HG03139 (cell line): ENCODE results near the gene ZFHX3.

Experiments
- ATAC-seq: cut with Tn5 transposase; IDR thresholded peaks from one replicate; pipeline ENCODE4 v1.9.1; 2021; ENCODE audit not compliant: unreplicated experiment

ZFHX3 gene

DNA sequence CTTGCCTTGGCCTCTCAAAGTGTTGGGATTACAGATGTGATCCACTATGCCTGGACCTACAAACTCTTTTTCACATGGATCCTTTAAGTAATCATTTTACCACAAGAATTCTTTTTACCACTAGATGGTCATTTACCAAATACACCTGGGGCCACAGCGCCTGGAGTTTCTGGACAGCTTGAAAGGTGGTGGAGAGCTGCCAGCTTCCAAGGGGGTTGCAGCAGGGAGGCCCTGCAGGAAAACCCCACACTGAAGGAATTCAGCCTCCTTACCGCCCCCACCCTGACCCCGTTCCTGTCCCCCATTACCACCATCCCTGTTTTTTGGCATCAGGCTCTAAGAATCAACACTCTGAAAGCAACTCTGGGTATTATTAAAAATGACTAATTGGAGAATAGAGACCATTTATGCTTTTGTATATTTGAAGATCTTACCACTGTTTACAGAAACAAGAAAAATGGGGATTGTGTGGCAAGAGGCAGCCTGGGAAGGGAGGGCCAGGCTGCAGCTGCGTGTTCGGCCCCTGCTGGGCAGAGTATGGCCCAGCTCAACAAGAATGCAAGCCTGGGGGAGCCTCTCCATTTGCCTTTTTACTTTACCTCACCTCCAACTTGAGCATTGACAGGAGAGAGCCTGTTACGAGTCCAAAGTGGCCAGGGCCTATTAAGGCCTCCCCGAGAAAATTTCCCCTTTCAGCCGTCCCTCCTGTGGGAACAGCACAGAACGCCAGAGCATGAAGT is 209.9 kb downstream of the ZFHX3 start:
- no peak for ATAC-seq

GRCh38 chr16:72836985-72837384 is 210.9 kb downstream of the ZFHX3 start:
- no peak for ATAC-seq

GRCh38 chr16:72836181-72836580 is 211.7 kb downstream of the ZFHX3 start:
- no peak for ATAC-seq

DNA sequence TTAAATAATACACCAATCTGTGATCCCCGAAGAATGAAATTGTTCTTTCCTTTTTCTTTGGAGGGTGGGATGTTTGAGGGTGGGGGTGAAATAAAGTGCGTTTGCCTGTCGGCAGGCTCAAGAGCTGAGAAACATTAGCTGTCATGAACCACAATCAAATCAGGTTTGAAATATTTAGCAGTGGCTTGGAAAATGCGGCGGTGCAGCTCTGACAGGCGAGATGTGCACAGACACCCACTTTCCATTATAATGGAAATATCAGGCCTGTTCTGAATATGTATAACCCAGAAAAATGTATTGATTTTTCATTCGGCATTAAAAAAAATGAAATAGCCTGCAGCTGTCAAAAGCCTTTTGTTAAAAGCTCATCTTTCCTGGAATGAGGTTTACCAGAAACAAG is 212.8 kb downstream of the ZFHX3 start:
- no peak for ATAC-seq

DNA sequence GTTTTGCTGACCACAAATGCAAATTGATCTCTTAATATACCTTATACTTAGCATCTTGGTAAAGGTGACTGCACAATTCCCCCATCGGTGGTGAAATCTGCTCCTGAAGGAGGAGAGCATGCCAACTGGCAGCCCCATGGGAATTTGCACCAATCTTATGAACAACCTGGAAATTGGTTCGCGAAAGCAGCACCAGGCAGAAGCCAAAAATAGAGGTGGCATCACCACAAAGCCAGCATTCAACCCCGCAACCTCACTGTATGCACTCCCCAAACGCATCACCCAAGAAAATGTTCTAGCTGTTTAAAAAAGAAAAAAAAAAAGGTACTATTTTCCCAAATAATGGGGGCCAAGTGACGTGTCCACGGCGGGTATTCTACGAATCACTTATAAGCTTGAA is 213.4 kb downstream of the ZFHX3 start:
- ATAC-seq, result no peak

GRCh38 chr16:72833969-72834368 is 214.0 kb downstream of the ZFHX3 start:
- no peak for ATAC-seq

DNA sequence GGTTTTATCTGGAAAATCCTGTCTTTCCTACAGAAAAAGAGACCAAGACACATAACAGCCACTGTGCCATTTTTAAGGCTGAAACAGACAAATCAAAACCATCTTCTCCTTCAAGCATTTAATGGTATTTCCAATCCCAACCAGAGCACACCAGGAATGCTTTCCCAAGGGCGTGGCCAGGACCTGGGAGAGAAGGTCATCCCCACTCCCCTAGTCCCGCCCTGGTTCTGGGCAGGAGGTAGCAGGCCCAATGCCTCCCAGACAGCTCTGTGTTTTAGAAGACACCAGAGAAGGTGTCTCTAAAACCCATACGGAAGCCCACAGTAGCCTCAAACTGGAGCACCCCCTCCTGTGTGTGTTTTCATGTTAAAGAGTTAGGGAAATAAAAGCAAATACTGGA is 214.4 kb downstream of the ZFHX3 start:
- no peak for ATAC-seq

DNA sequence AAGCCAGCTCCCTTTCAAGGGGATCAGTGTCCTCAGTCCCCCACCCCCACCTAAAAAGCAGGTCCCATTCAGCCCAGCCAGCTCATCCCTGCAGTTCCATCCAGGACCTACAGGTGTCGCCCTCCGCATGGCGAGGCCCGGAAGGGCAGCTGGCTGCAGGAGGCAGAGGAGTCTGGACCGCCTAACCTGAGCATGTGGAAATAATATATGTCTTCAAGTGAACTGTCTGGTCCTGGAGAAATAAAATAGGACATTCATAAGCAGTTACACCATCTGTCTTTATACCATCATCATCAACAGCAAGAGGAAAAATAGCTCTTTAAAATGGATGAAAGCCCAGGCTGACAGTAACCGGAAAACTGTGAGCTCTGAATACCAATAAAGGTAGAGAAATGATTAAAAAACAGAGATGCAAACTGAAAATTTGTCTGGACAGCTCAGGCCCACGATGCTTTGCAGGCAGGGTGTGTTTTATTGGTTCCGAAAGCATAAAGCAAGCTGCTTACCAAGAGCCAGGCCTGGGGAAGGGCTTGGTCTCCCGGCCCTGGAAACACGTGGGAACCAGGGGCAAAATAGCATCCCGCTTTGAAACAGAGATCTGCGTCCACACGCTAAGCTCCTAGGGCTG is 215.2 kb downstream of the ZFHX3 start:
- ATAC-seq, result no peak

- no peak for ATAC-seq
These were observed 217.8 kb downstream of the ZFHX3 start for GRCh38 chr16:72829846-72830775.

GRCh38 chr16:72827866-72828265 is 220.1 kb downstream of the ZFHX3 start:
- ATAC-seq, result no peak

GRCh38 chr16:72825912-72826621 is 221.9 kb downstream of the ZFHX3 start:
- ATAC-seq, result no peak

- no peak for ATAC-seq
These were observed 223.2 kb downstream of the ZFHX3 start for GRCh38 chr16:72824761-72825160.

- ATAC-seq, result no peak
These were observed 223.9 kb downstream of the ZFHX3 start for GRCh38 chr16:72824027-72824426.

DNA sequence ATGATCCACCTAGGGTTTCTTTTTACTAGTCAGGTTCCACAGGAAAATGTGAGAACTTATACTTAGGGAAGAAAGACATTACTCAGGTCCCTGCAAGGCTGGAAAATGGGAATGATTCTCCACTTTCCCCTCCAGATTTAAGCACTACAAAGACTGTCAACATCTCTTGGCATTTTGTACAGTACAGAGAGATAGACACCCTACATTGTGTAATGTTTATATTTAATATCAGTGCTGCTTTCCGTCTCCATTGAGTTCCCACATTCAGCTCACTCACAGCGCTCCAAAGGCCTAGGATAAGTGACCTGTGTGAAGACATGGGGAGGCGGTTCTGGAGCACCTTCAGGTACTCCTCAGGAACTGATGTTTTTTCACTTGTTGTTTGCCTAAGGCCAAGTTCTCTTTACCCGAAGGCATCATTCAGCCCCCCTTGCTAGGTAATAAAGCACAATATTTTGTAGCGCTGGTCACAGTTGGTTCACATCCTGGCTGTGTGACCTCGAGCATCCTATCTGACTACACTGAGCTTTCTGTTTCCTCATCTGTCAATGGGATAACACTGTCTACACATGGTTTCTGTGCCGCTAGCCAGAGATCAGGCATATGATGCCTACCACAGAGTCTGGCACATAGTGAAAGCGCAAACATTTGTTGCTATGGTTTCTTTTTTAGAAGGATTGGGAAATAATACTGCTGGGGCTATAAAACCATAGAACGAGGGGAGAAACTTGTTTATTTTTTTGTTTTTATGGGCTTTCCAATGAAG is 226.6 kb downstream of the ZFHX3 start:
- no peak for ATAC-seq

GRCh38 chr16:72819345-72819744 is 228.6 kb downstream of the ZFHX3 start:
- ATAC-seq, result no peak

- no peak for ATAC-seq
These were observed 229.6 kb downstream of the ZFHX3 start for GRCh38 chr16:72818236-72818845.

- no peak for ATAC-seq
These were observed 232.3 kb downstream of the ZFHX3 start for GRCh38 chr16:72815348-72816318.

DNA sequence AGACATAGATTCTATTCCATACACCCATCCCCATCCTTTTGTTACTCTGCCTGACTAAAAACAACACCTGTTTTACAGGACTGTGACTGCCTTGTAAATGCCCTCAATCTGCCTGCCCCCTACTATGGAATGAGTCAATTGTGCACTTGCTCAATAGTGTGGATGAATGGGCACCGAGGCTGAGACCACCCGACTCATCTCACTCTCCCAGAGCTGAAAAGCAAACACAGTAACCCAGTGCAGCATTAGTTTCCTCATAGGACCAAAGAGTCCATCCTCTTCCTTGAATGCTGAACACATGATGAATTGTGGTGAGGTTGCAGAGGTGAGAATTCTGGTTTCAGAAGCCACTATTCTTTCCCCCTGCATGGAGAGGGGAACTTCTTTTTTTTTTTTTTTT is 233.7 kb downstream of the ZFHX3 start:
- ATAC-seq, result no peak

GRCh38 chr16:72812672-72813071 is 235.3 kb downstream of the ZFHX3 start:
- no peak for ATAC-seq
